ENCODE results near the gene NIF3L1. TPM values are rescaled to one million over a fixed set of nuclear protein-coding genes. Genes with fewer than 3 reads are reported as not detected.

The NIF3L1 gene
- total and polyA plus RNA-seq, 2 of the 13 experiments (the other 11 are each of a cell fraction or from before 2014, with no cell fraction given) = 67.9 to 75.2 TPM

GRCh38 chr2:200944467-200945394 is 55.6 kb downstream of the NIF3L1 start:
- intact Hi-C loops (cut with micrococcal nuclease; ENCODE audit: unreplicated experiment) = no loop called here
- H4K20me1 ChIP-seq (ENCODE audit: insufficient read depth, low read length) = 0 out of 2 replicates have a peak, but pooled peaks cover 6% of the 10 kb centered on the region
- H3K4me2 ChIP-seq (ENCODE audit: low read depth, low read length) = peak overlapping the region; percentile 22
- FAIRE-seq (no peak), DNase-seq (ENCODE audit: low spot score) (peak; percentile 82), ATAC-seq (peak; percentile 93)
- no peak overlapping the region for H3K4me3 ChIP-seq (replicated peaks in 1 of 3; ENCODE audit: insufficient read depth in 1 of 3, low read depth in 2 of 3, low read length in 3 of 3)
- ChIA-PET POLR2A (interaction anchor here (0.5 to 2.9 kb wide), 12 partner anchors 12 to 238 kb away, joined by 3 to 41 read pairs (median 4); partner anchors contain the start of genes CASP10, CLK1, HYCC2 and NIF3L1), CTCF (ENCODE audit: low intra/inter-chr PET ratio, low total read pairs) (no interaction called here)
- peaks cover 19 to 65% of the 10 kb centered on the region in 2 experiments for H3K36me3 ChIP-seq (replicated peaks in 1 of 2; ENCODE audit: control insufficient read depth in 1 of 2, insufficient read depth in 2 of 2, low read length in 2 of 2)
- no peak overlapping the region for H3K9ac ChIP-seq (ENCODE audit: insufficient read depth, low read depth, low read length)
- in situ Hi-C loops (cut with HindIII; ENCODE audit: extremely low pct_ligation_motif_present, low pct_unique_long_range_greater_than_20kb) = no loop called here
- no TSS peak for BruUV-seq (replicated peaks)
- H3K4me1 ChIP-seq (ENCODE audit: insufficient read depth, low read length) = peaks cover 20% of the 10 kb centered on the region
- H3K9me3 ChIP-seq (ENCODE audit: low read length) = no peaks in the 10 kb centered on the region
- no peak overlapping the region for H2AFZ ChIP-seq (ENCODE audit: low read length)
- no peaks in the 10 kb centered on the region for H3K79me2 ChIP-seq (ENCODE audit: insufficient read depth, low read length)
- no peaks in the 10 kb centered on the region for H3K27me3 ChIP-seq (ENCODE audit: control insufficient read depth in 1 of 2, insufficient read depth in 2 of 2, low read length in 2 of 2)
- H3K27ac ChIP-seq (ENCODE audit: extremely low read length, insufficient read depth, low read length) = peak overlapping the region; percentile 17
- 80% methylated on average over 12 of the region's 12 CpGs for WGBS (ENCODE audit: low lambda C conversion rate)
- TF ChIP-seq ATF3 (CRISPR knock-in tag; IDR thresholded peaks at IDR 0.05) (peak; percentile 53; the same call in 1 of the 2 replicates), ZSCAN30 (CRISPR knock-in tag; IDR thresholded peaks at IDR 0.05) (no peak), SALL1 (CRISPR knock-in tag; IDR thresholded peaks at IDR 0.05) (peak; percentile 18; the same call in 1 of the 2 replicates), SAFB2 (CRISPR knock-in tag; IDR thresholded peaks at IDR 0.05; ENCODE audit: borderline replicate concordance, low read depth) (no peak), MXI1 (IDR thresholded peaks at IDR 0.05; ENCODE audit: borderline replicate concordance, low read depth, low read length) (0 out of 3 replicates have a peak, but pooled peaks have one; percentile 18), CBFB (CRISPR knock-in tag; IDR thresholded peaks at IDR 0.05) (no peak), CREBL2 (CRISPR knock-in tag; IDR thresholded peaks at IDR 0.05; ENCODE audit: borderline replicate concordance) (0 out of 2 replicates have a peak, but pooled peaks have one; percentile 65), MTF1 (CRISPR knock-in tag; IDR thresholded peaks at IDR 0.05) (no peak), TRIM24 (CRISPR knock-in tag; IDR thresholded peaks at IDR 0.05) (no peak), PREB (CRISPR knock-in tag; IDR thresholded peaks at IDR 0.05) (no peak), FOSL2 (CRISPR knock-in tag; IDR thresholded peaks at IDR 0.05) (peak; percentile 96), ZHX1 (CRISPR knock-in tag; IDR thresholded peaks at IDR 0.05; ENCODE audit: low read depth) (no peak), ZNF329 (CRISPR knock-in tag; IDR thresholded peaks at IDR 0.05; ENCODE audit: low read depth) (no peak), MTERF4 (CRISPR knock-in tag; IDR thresholded peaks at IDR 0.05) (no peak), ZBTB46 (CRISPR knock-in tag; IDR thresholded peaks at IDR 0.05; ENCODE audit: borderline replicate concordance) (no peak)
